Transverse colon (tissue), 4 donors: ENCODE measurements around the gene LAMA2.

Experiments used
- CTCF ChIP-seq, 5 experiments: fragments of 200-600 bp in 3 of 5; fragments of 450-650 bp in 2 of 5; sonication (generic) in 3 of 5; IDR thresholded peaks; 1 replicate in 2 of 5; 2 replicates in 3 of 5; pipeline ENCODE4 v1.5.1; 2016 to 2017; ENCODE audit warnings: antibody characterized with exemption in 5 of 5, inconsistent platforms in 3 of 5, mild to moderate bottlenecking in 2 of 5, moderate library complexity in 1 of 5
- POLR2A ChIP-seq: fragments of 450-650 bp; IDR thresholded peaks from one replicate; pipeline ENCODE4 v1.6.1; 2016; ENCODE audit warnings: antibody characterized with exemption, mild to moderate bottlenecking, moderate library complexity
- POLR2AphosphoS5 ChIP-seq, 3 donors: sonication (generic); formaldehyde crosslinking; IDR thresholded peaks; one replicate each; pipeline ENCODE4 v1.6.1; 2016; ENCODE audit warnings: antibody characterized with exemption in 3 of 3

DNA sequence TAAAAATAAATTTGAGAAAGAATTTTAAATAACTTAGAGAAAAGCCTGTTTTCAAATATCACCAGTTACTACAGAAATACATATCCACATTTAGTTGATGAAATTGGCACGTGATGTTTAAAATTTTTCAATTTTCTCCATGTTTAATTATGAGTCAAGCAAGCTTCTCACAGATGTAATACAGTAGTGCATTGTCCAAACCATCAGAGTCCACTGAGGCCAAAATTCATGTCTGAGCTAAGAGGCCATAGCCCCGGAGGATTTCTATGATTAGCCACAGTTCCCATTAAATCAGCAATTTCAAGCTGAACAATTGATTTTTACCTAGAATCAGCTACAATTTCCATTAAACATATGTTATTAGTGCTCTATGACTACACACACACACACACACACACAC is 387.0 kb downstream of the LAMA2 start:
- no peak for TF ChIP-seq CTCF (IDR thresholded peaks at IDR 0.05)
- TF ChIP-seq POLR2AphosphoS5 (IDR thresholded peaks at IDR 0.05): no peak
- TF ChIP-seq POLR2A: no peak
